ENCODE data around the gene LRP4. TPM values are rescaled to one million over a fixed set of nuclear protein-coding genes. Genes with fewer than 3 reads are reported as not detected.
A peak's percentile ranks its signal among the peaks of the same experiment; 100 is the strongest.

Gene LRP4
- polyA plus RNA-seq, 3 donors, result not detected

GRCh38 chr11:46917109-46917761 is 1.1 kb downstream of the LRP4 start:
- Mint-ChIP-seq H3K36me3 (peaks cover 6 to 15% of the 10 kb centered on the region in 2 donors), H3K4me1 (peaks cover 35% of the 10 kb centered on the region), H3K4me3 (peak overlapping the region; percentile 76 to 93), H3K27ac (peak overlapping the region in 1 of 7 donors; percentile 18), H3K27me3 (ENCODE audit: low read depth in 3 of 3) (peaks cover 62 to 76% (median 64%) of the 10 kb centered on the region in 3 donors), H3K9me3 (peaks cover 0 to 17% (median 10%) of the 10 kb centered on the region in 7 donors)
- no peaks in the 10 kb centered on the region for H3K36me3 ChIP-seq (replicated peaks in 1 of 2; ENCODE audit: control insufficient read depth in 1 of 2, insufficient read depth in 2 of 2, low read length in 2 of 2)
- DNase-seq, result no peak
- peak overlapping the region; percentile 33 for H3K9ac ChIP-seq (ENCODE audit: insufficient read depth, low read length, poor library complexity, severe bottlenecking)
- peak overlapping the region; percentile 79 for H3K4me2 ChIP-seq (replicated peaks; ENCODE audit: extremely low read depth, low read length, poor library complexity, severe bottlenecking)
- H3K9me3 ChIP-seq (replicated peaks in 1 of 2; ENCODE audit: control insufficient read depth in 1 of 2, insufficient read depth in 1 of 2, low read length in 2 of 2), result peaks cover 0 to 16% of the 10 kb centered on the region in 2 donors
- peaks cover 22 to 28% of the 10 kb centered on the region in 2 donors for H3K4me1 ChIP-seq (ENCODE audit: control insufficient read depth in 1 of 2, insufficient read depth in 2 of 2, low read length in 2 of 2)
- WGBS (ENCODE audit: insufficient coverage), result 1% methylated on average over 30 of the region's 31 CpGs
- H3K4me3 ChIP-seq (replicated peaks in 1 of 3; ENCODE audit: low read depth in 2 of 3, low read length in 3 of 3), result peak overlapping the region; percentile 4 to 71 (median 26)
- no peak overlapping the region for H3K27ac ChIP-seq (ENCODE audit: low read depth in 1 of 2, low read length in 2 of 2)
- no peaks in the 10 kb centered on the region for H3K79me2 ChIP-seq (ENCODE audit: insufficient read depth, low read length)
- no peaks in the 10 kb centered on the region for H4K20me1 ChIP-seq (ENCODE audit: insufficient read depth, low read length)
- intact Hi-C loops (cut with micrococcal nuclease), result no loop called here
- TF ChIP-seq CTCF (IDR thresholded peaks at IDR 0.05), result no peak
- peak overlapping the region; percentile 77 for H2AFZ ChIP-seq (ENCODE audit: insufficient read depth, low read depth, low read length, poor library complexity, severe bottlenecking)
- H3K27me3 ChIP-seq (ENCODE audit: control insufficient read depth in 2 of 2, insufficient read depth in 2 of 2, low read length in 2 of 2), result peaks cover 53 to 72% of the 10 kb centered on the region in 2 donors

DNA sequence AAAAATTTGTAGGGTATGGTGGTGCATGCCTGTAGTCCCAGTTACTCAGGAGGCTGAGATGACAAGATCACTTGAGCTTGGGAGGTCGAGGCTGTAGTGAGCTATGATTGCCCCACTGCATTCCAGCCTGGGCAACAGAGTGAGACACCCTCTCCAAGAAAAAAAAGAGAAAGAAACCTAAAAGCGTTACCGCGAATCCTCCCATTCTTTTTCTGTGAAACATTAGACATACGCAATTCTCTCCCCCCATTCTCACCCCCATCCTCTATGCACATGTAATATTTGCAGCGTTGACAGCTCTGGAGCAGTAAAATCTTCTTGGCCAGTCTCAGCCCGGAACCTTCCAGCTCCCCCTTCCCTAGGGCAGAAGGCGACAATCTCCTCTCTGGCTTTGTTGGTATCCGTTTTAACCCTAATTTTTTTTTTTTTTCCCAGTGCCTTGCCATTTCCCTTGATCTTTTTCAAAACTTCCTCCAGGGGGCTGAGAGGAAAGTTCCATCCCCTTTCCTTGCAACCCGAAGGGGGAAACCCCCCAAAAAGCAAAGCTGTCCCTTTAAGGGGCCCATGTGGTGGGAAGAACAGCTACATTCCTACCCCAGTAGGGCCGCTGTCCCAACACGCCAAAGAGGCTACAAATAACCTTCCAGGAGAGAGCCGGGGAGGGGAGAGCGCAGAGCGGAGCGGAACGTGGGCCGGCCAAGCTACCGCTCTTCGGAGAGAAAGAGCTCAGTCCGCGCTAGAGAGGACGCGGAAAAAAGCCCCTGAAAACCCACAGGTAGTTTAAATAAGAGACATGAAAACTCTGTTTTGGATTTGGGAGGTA is 1.9 kb downstream of the LRP4 start:
- intact Hi-C loops (cut with micrococcal nuclease), result no loop called here
- H3K4me3 ChIP-seq (replicated peaks in 1 of 3; ENCODE audit: low read depth in 2 of 3, low read length in 3 of 3), result peak overlapping the region in 2 of 3 experiments; percentile 26 to 71

More for the DNA sequence above, 1.9 kb downstream of the LRP4 start:
- Histone ChIP-seq H3K36me3 (replicated peaks in 1 of 2; ENCODE audit: control insufficient read depth in 1 of 2, insufficient read depth in 2 of 2, low read length in 2 of 2) (no peaks in the 10 kb centered on the region), H2AFZ (ENCODE audit: insufficient read depth, low read depth, low read length, poor library complexity, severe bottlenecking) (peak overlapping the region; percentile 77), H3K9me3 (replicated peaks in 1 of 2; ENCODE audit: control insufficient read depth in 1 of 2, insufficient read depth in 1 of 2, low read length in 2 of 2) (peaks cover 0 to 16% of the 10 kb centered on the region in 2 donors), H3K27me3 (ENCODE audit: control insufficient read depth in 2 of 2, insufficient read depth in 2 of 2, low read length in 2 of 2) (peaks cover 53 to 72% of the 10 kb centered on the region in 2 donors), H3K79me2 (ENCODE audit: insufficient read depth, low read length) (no peaks in the 10 kb centered on the region), H4K20me1 (ENCODE audit: insufficient read depth, low read length) (no peaks in the 10 kb centered on the region), H3K9ac (ENCODE audit: insufficient read depth, low read length, poor library complexity, severe bottlenecking) (peak overlapping the region; percentile 33), H3K4me2 (replicated peaks; ENCODE audit: extremely low read depth, low read length, poor library complexity, severe bottlenecking) (peak overlapping the region; percentile 79), H3K4me1 (ENCODE audit: control insufficient read depth in 1 of 2, insufficient read depth in 2 of 2, low read length in 2 of 2) (peaks cover 22 to 28% of the 10 kb centered on the region in 2 donors), H3K27ac (ENCODE audit: low read depth in 1 of 2, low read length in 2 of 2) (no peak overlapping the region)
- 25% methylated on average over 4 of the region's 24 CpGs for WGBS (ENCODE audit: insufficient coverage)
- Mint-ChIP-seq H3K36me3 (peaks cover 6 to 15% of the 10 kb centered on the region in 2 donors), H3K4me3 (peak overlapping the region; percentile 76 to 93), H3K27ac (no peak overlapping the region), H3K9me3 (peaks cover 0 to 17% (median 10%) of the 10 kb centered on the region in 7 donors), H3K4me1 (peaks cover 35% of the 10 kb centered on the region), H3K27me3 (ENCODE audit: low read depth in 3 of 3) (peaks cover 65 to 82% (median 68%) of the 10 kb centered on the region in 3 donors)
- TF ChIP-seq CTCF (IDR thresholded peaks at IDR 0.05), result peak; percentile 15
- DNase-seq, result no peak

Measured in CD14-positive monocyte (primary cell).